Smooth muscle cell (in vitro differentiated cells): Measurements from ENCODE around the gene HJURP. TPM values are rescaled to one million over a fixed set of nuclear protein-coding genes. Genes with fewer than 3 reads are reported as not detected.

Source experiments
- DNase-seq: peaks from one replicate; lab custom pipeline; 2025; ENCODE audit not compliant: unreplicated experiment; lab: John Stamatoyannopoulos, UW
- H2AFZ ChIP-seq: fragments of 200-600 bp; sonication (generic); 2 replicates; pipeline ENCODE4 v1.6.0; 2016; ENCODE audit warnings: antibody characterized with exemption, low read depth, mild to moderate bottlenecking
- H3F3A ChIP-seq: fragments of 200-600 bp; sonication (generic); 2 replicates; pipeline ENCODE4 v1.6.0; 2017; ENCODE audit warnings: antibody characterized with exemption, low read depth
- H3K27ac ChIP-seq: fragments of 200-600 bp; sonication (generic); 2 replicates; pipeline ENCODE4 v1.5.1; 2016; ENCODE audit warnings: low read depth, mild to moderate bottlenecking
- H3K27me3 ChIP-seq: fragments of 200-600 bp; sonication (generic); 2 replicates; pipeline ENCODE4 v1.6.1; 2016; ENCODE audit warnings: low read depth, mild to moderate bottlenecking
- H3K36me3 ChIP-seq: fragments of 200-600 bp; sonication (generic); 2 replicates; pipeline ENCODE4 v1.5.1; 2016; ENCODE audit warnings: low read depth
- H3K4me1 ChIP-seq: fragments of 200-600 bp; sonication (generic); 2 replicates; pipeline ENCODE4 v1.5.1; 2016; ENCODE audit warnings: low read depth
- H3K4me2 ChIP-seq: fragments of 200-600 bp; sonication (generic); 2 replicates; pipeline ENCODE4 v1.6.0; 2016; ENCODE audit warnings: mild to moderate bottlenecking
- H3K4me3 ChIP-seq: fragments of 200-600 bp; sonication (generic); 2 replicates; pipeline ENCODE4 v1.5.1; 2016; ENCODE audit warnings: mild to moderate bottlenecking
- H3K79me2 ChIP-seq: fragments of 200-600 bp; sonication (generic); 2 replicates; pipeline ENCODE4 v1.6.0; 2016; ENCODE audit warnings: low read depth, mild to moderate bottlenecking
- H3K9ac ChIP-seq: fragments of 200-600 bp; sonication (generic); 2 replicates; pipeline ENCODE4 v1.6.0; 2016; ENCODE audit warnings: low read depth
- H3K9me3 ChIP-seq: fragments of 200-600 bp; sonication (generic); replicated peaks from 2 replicates; pipeline ENCODE4 v1.5.1; 2016; ENCODE audit warnings: low read depth
- H4K20me1 ChIP-seq: fragments of 200-600 bp; sonication (generic); 2 replicates; pipeline ENCODE4 v1.6.0; 2016; ENCODE audit warnings: low read depth
- CTCF ChIP-seq: fragments of 200-600 bp; sonication (generic); IDR thresholded peaks from 2 replicates; pipeline ENCODE4 v1.5.1; 2017; ENCODE audit warnings: borderline replicate concordance, mild to moderate bottlenecking, antibody characterized with exemption; ENCODE audit not compliant: insufficient read depth, poor library complexity, severe bottlenecking
- WGBS: methylation state at CpG from one replicate; pipeline ENCODE4 v1.1.7; 2016; ENCODE audit warnings: low lambda C conversion rate; 5-methylcytosine and 5-hydroxymethylcytosine counted together
- polyA plus RNA-seq: library from polyadenylated mRNA; unstranded; fragments of >200 nt; fragmentation: Nextera tagmentation; extraction: Ambion mirVana; gene quantifications from 2 replicates; pipeline ENCODE4 v1.2.1, GENCODE V29; 2016
- total RNA-seq: library from RNA; depleted of rRNA; stranded (reverse); fragments of >200 nt; gene quantifications from 2 replicates; pipeline ENCODE4 v1.2.3, GENCODE V29; 2014

HJURP gene
- total and polyA plus RNA-seq, 2 experiments from 2014 or later = 7.9 to 19.5 TPM

- H3K9ac ChIP-seq = no peak overlapping the region
- 98% methylated on average over 13 of the region's 13 CpGs for WGBS
- H3K9me3 ChIP-seq = no peaks in the 10 kb centered on the region
Measured at GRCh38 chr2:233847248-233847898, 7.0 kb downstream of the HJURP start.

GRCh38 chr2:233846387-233847247, 7.7 kb downstream of the HJURP start:
- TF ChIP-seq CTCF = no peak
- Histone ChIP-seq H2AFZ (no peak overlapping the region), H3K9ac (no peak overlapping the region)

More at GRCh38 chr2:233847248-233847898, 7.0 kb downstream of the HJURP start:
- Histone ChIP-seq H3K4me1 (peaks cover 6% of the 10 kb centered on the region), H3K36me3 (no peaks in the 10 kb centered on the region), H3K27ac (no peak overlapping the region), H3K27me3 (no peaks in the 10 kb centered on the region), H3K4me2 (no peak overlapping the region), H3F3A (no peaks in the 10 kb centered on the region), H3K4me3 (no peak overlapping the region), H3K79me2 (peaks cover 24% of the 10 kb centered on the region), H2AFZ (no peak overlapping the region), H4K20me1 (no peaks in the 10 kb centered on the region)
- no peak for DNase-seq
- TF ChIP-seq CTCF = no peak

GRCh38 chr2:233845301-233846060, 8.9 kb downstream of the HJURP start:
- Histone ChIP-seq H2AFZ (no peak overlapping the region), H3K4me2 (no peak overlapping the region), H3F3A (no peaks in the 10 kb centered on the region), H3K4me1 (no peaks in the 10 kb centered on the region), H3K27ac (no peak overlapping the region), H3K9ac (no peak overlapping the region), H3K79me2 (peaks cover 6% of the 10 kb centered on the region), H4K20me1 (no peaks in the 10 kb centered on the region), H3K36me3 (no peaks in the 10 kb centered on the region), H3K27me3 (no peaks in the 10 kb centered on the region), H3K9me3 (no peaks in the 10 kb centered on the region), H3K4me3 (no peak overlapping the region)
- WGBS = 96% methylated on average over 1 of the region's 1 CpG
- no peak for DNase-seq
- TF ChIP-seq CTCF = no peak

More at GRCh38 chr2:233846387-233847247, 7.7 kb downstream of the HJURP start:
- H3K4me3 ChIP-seq = no peak overlapping the region
- H3K4me1 ChIP-seq = no peaks in the 10 kb centered on the region
- H3K79me2 ChIP-seq = peaks cover 17% of the 10 kb centered on the region
- DNase-seq = no peak
- H3K9me3 ChIP-seq = no peaks in the 10 kb centered on the region
- no peaks in the 10 kb centered on the region for H4K20me1 ChIP-seq
- no peaks in the 10 kb centered on the region for H3K36me3 ChIP-seq
- WGBS = 90% methylated on average over 16 of the region's 16 CpGs
- H3K4me2 ChIP-seq = no peak overlapping the region
- H3K27ac ChIP-seq = no peak overlapping the region
- no peaks in the 10 kb centered on the region for H3F3A ChIP-seq
- H3K27me3 ChIP-seq = no peaks in the 10 kb centered on the region
